MV-4-11 (cell line): ENCODE data around the gene FBXL4.

Experiments used
- DNase-seq: peaks from one replicate; lab custom pipeline; 2025; lab: John Stamatoyannopoulos, UW

FBXL4 gene

DNA sequence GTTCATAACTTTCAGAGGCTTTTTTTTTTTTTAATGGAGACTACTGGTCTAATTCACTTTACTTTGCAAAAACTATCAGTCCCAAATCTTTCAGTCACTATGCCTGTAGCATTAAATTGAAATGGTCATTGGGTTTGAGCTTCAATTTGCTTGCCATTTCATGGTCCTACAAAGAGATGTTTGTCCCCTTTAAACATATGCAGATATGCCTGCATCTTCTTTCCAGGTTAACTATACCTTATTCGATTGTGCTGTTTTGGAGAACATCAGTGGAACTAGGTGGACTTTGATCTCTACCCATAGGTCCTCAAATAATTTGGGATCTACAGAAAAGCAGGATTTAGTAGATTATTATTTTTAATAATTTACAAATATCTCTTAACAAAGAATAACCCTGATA lies 108.8 kb downstream of the FBXL4 start:
- DNase-seq, result no peak

DNA sequence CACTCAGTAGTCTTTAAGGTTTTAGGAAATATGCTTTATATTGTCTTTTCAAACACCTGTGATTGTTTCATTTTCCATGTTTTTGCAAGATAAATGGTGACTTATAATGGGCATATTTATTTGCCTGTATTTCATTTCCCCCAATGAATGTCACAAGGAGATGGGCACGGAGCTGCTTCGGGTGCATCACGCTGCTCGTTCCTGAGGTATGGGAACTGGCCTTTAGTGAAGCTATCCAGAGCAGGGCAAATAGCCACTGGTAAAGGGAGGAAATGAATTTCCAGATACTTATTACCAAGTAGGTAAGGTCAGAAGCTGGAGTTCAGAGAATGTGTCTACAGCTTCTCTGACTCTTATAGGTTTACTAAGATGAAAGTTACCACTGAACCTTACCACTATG lies 109.7 kb downstream of the FBXL4 start:
- DNase-seq, result no peak

DNA sequence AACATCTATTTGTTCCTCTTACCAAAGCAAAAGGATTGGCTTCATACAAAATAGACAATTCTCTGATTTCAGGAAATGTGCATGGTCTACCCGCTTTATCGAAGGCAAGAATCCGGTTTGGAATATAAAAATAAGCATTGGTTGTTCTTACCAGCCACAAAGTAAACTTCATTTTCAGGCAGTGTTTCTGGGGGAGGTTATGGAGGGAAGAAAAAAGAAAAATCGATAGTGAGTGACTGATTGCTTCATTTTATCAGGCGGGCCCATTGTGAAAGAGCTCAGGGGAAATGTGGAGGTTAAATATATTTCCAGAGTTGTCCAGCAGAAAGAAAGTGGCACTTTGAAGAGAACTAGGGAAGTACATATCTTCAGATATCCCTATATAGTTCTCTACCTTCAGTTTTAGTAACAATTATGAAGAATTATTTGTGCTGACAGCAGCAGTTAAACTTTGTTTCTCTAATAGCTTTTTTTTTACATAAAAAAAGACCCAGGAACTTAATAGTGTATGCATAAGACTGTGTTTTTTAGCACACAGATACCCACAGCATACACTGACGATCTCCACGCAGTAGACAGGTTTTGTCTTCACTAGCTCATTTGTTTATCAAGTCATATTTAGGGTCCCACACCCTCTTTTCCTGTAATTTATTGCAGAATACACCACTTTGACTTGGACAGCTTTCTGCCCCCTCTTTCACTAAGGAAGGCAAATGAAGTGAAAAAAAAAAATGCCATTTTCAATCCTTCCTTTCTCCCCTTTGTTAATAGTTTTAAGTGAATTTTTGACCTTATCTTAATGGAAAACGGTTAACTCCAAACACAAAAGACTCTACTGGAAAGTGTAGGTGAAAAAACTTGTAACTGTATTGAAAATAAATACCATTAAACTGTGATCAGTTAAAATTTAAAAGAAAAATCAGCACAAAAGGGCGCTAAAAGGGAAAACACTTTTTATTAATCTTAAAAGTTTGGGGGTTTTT lies 110.5 kb downstream of the FBXL4 start:
- DNase-seq, result no peak

DNA sequence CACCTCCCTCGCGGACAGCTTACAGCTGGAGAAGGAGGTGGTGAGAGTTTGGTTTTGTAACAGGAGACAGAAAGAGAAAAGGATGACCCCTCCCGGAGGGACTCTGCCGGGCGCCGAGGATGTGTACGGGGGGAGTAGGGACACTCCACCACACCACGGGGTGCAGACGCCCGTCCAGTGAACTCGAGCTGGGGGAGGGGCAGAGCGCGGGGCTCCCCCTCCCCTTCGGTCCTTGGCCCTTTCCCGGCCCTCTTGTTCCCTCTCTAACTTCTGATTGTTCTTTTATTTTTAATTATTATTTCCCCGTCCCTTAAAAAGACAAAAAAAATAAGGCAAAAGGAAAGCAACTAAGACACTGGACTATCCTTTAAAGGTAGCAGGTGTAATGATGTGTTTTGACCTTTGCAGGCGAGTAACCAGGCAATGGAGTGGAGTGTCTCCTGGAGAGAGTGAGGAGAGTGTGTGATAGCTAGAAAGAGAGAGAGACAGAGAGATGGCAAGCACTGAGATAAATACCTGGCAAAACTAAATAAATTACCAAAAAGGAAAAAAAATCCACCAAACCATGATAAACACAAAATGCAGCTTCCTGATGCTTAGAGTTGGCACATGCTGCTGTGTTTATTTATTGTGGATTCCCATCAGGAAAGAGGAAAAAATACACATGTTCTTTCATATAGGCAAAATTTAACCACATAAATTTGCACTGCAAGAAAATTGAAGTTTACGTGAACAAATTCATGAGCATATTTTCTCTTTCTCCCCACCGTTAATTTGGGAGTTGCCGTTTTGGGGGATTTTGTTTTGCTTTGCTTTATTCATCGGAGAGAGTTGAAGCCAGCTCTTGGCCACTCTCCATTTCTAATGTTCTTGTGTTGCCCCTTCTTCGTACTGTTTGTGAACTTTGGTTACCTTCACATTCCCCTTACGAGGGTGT lies 111.5 kb downstream of the FBXL4 start:
- no peak for DNase-seq

DNA sequence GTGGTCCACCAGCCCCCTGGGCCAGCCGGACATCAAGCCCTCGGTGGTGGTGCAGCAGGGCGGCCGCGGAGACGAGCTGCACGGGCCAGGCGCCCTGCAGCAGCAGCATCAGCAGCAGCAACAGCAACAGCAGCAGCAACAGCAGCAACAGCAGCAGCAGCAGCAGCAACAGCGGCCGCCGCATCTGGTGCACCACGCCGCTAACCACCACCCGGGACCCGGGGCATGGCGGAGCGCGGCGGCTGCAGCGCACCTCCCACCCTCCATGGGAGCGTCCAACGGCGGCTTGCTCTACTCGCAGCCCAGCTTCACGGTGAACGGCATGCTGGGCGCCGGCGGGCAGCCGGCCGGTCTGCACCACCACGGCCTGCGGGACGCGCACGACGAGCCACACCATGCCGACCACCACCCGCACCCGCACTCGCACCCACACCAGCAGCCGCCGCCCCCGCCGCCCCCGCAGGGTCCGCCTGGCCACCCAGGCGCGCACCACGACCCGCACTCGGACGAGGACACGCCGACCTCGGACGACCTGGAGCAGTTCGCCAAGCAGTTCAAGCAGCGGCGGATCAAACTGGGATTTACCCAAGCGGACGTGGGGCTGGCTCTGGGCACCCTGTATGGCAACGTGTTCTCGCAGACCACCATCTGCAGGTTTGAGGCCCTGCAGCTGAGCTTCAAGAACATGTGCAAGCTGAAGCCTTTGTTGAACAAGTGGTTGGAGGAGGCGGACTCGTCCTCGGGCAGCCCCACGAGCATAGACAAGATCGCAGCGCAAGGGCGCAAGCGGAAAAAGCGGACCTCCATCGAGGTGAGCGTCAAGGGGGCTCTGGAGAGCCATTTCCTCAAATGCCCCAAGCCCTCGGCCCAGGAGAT lies 112.4 kb downstream of the FBXL4 start:
- no peak for DNase-seq

DNA sequence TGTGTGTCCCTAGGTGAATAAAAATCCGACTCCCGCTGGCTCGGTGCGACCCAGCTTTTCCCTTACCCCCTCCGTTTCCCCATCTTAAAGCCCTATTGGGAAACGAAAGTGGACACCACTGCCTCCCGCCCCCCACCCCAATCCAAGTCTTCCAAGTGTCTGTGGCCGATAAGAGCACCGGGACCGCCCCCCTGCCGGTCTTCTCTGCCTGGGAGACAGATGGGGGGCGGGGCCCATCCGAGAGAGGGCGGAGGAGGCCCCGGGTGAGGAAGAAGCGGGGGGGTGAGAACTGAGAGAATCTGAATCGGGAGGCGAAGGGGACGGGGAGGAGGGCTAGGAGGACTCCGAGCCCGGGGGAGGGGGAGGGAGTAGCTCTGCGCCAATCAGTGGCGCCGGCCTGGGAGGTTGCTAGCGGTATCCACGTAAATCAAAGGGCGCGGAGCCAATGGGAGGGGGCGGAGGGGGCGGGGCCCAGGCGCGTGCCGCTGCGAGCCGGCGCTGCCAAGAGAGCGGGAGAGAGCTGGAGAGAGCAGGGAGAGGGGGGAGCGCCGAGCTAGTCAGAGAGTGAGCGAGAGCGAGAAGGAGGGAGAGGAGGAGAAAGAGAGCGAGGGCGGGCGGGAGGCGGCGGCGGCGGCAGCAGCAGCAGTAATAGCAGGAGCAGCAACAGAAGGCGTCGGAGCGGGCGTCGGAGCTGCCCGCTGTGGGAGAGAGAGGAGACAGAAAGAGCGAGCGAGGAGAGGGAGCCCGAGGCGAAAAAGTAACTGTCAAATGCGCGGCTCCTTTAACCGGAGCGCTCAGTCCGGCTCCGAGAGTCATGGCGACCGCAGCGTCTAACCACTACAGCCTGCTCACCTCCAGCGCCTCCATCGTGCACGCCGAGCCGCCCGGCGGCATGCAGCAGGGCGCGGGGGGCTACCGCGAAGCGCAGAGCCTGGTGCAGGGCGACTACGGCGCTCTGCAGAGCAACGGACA lies 113.4 kb downstream of the FBXL4 start, which contains the start of gene POU3F2:
Gene POU3F2, plus strand, starts transcription at position 515 of the 972 bp plus-strand sequence. Its CDS starts 300 bp downstream, at position 815.
- no peak for DNase-seq

DNA sequence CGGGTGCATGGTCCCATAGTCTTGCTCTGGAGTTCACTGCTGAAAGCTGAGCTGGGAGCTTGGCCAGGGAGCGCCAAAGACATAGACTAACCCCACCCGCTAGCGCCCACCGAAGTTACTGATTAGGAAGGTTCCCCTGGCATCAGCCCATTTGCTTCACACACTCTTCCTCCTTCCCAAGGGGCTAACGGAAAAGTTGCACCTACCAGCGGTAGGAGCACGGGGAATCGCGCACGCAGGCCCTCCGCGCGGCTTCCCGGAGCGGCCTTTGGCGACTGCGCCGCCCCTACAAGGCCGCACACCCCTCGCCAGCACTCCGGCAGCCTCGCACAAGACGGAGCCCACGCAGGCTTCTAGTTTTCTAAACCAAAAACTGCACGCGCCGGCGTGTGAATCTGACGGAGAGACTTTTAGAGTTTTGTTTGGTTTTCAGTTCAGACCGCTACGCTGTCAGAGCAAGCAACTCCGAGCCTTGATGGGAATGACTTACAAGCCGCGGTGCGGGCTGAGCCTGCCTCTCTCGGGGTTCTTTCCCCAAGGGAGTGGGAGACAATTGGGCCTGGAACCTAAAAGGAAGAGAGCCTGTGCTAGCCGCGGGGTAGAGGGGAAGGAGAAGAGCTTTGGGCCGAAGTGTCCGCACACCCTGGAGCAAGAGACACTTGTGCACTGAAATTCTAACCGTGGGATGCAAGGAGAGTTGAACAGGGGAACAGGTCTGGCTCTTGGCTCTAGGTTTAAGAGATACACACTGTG lies 114.3 kb downstream of the FBXL4 start:
- no peak for DNase-seq

DNA sequence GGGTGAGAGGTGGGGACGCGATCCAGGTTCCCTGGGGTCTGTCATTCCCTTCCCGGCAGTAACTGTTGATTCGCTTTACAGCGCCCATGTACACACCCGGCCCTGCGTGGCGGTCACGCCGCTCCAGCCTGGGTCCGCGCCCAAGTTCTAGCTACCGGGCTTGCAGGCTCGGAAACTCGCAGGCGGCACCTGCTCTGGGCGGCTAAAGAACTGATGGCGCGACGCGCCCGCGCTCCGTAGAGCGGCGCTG lies 114.8 kb downstream of the FBXL4 start:
- DNase-seq, result no peak

DNA sequence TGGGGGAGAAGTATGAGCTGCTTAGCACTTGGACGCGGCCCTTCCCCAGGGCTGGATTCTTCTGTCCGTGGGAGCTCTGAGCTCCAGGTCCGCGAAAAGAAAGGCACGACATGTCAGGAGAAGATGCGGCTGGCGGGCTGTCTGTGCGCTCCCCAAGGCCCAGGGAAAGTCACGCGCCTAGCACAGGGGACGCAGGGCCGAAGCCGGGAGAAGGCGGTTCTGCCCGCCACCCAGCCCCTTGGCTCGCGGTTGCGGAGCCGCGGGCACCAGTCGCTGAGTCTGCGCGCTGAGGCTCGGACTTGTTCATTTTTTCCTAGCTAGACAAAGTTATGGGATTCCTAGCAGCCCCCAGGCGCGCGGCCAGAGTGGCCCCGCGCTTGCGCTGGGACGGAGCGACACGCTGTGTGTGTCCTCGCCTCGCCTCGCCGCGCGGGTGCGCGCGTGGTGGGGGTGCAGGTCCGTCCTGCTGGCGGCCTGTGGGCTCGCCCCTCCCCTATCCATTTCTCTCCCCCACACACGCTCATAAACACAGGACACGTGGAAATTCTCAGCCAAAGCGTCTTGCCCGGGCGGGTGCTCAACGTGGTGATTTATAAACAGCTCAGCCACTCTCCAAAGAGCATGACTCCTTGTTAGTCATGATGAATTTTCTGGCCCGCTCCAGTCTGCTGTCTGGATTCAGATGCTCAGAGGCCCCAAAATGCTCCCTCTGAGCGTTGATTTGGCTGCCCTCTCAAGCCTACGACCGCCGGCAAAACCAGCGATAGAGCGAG lies 115.3 kb downstream of the FBXL4 start:
- no peak for DNase-seq

DNA sequence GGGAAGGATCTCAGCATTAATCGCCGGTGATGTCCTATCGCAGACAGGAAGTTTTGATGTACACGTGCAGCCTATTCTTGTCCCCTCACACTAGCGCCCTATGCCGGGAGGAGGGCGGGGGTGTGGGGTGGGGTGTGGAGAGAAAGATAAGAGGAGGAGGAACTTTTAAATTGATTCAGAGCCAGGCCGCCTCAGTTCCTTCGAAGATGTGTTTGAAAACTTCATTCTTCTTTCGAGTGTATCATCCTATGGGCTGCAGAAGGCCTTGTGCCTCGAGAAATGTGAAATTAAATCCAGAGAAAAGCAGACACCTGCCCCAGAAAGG lies 115.8 kb downstream of the FBXL4 start:
- no peak for DNase-seq

DNA sequence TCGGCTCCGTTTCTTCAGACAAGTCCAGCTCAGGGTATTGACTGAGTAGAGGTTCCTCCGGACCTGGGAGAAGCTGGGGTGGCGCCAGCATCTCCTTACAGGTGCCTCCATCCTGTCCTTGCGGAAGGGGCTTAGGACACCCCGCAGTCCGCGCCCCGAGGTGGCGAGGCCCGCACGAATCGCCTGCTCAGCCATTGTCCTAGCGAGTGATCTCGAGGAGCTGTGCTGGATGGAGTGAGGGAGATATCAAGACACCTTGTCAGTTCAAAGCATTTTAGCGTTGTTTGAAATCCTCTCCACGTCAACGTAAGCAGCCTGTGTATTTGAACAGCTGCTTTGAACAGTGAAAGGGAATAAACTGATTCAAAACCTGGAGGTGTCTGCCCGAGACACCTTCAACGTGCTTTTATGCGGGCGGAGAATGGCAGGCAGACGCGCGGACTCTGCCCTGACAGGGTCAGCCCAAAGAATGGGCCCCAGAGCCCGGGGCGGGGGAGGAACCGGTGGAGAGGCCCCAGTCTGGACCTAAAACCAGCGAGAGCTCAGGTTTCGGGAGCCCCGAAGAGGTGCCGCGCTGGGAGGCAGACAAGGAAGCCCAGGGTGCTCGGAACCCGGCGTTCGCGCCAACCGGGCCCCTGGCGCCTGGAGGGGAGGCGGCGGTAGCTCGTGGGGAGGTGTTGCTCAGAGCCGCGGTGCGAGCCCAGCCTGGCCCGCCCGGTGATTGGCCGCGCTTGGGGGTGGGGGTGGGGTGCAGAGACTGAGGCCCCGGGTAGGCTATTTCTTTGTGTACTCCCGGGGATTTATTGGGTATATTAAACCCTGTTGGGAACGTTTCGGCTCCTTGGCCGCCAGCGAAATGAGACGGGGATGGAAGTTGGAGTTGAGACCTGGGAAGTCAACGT lies 116.4 kb downstream of the FBXL4 start:
- DNase-seq, result no peak

DNA sequence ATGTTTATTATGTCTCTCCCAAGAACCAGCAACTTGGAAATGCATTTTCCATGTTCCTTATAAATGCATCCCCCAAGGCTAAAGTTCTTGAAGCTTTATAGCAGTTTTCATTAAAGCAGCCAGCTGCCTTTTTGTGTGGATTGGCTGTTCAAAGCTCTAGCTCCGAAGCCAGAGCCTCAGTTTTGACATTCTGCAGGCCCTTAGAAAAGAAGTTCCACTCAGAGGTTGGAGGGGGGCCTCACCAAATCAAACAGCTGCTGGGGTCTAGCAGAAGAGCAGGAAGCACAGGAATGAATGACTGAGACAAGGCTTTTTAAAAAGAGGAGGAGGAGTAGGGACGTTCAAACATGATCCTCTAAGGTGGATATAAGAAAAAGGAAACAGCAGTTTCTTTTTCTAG lies 117.6 kb downstream of the FBXL4 start:
- DNase-seq, result no peak

DNA sequence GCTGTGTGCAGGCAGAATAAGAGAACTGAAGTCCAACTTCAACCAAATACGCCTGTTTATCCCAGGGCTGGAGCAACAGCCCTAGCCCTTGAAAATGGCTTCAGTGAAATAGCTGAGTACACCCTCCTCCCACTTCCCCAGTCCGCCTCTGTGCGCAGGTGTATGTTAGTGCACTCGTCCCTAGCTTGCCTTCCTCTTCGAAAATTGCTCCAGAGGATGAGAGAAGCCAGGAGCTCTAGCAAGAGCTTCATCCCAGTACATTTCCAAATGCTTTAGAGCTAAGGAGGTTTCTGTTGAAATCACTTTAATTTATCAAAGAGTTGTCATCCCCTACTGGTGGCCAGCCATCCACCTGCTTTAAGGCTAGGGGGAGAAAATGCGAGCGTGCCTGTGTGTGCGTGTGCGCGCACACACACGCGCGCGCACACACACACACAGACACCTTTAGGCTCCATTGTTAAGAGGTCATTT lies 118.8 kb downstream of the FBXL4 start:
- DNase-seq, result no peak

DNA sequence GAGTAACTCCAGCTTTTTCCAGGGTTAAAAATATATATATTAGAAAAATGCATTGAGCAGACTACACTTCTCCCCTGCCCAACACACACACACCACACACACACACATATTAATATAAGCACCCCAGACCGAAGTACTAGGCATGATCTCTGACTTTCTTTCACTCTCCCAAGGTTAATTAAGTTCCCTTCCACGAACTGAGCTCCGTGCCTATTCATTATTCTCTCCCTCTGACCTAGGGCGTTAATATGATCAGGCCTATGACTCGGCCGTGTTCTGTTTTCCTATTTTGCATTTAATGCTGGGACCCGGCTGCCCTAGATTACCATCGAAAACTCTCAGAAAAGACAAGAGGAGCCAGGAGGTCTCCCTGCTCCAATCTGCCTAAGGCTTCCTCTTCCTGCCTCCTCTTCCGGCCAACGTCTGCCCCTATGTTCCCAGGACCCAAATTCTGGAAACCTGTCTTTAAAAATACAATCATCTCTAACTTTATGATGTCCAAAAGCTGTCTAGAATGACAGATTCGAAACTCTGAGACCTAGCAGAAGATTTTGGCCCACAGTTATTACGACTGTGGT lies 119.4 kb downstream of the FBXL4 start:
- no peak for DNase-seq

DNA sequence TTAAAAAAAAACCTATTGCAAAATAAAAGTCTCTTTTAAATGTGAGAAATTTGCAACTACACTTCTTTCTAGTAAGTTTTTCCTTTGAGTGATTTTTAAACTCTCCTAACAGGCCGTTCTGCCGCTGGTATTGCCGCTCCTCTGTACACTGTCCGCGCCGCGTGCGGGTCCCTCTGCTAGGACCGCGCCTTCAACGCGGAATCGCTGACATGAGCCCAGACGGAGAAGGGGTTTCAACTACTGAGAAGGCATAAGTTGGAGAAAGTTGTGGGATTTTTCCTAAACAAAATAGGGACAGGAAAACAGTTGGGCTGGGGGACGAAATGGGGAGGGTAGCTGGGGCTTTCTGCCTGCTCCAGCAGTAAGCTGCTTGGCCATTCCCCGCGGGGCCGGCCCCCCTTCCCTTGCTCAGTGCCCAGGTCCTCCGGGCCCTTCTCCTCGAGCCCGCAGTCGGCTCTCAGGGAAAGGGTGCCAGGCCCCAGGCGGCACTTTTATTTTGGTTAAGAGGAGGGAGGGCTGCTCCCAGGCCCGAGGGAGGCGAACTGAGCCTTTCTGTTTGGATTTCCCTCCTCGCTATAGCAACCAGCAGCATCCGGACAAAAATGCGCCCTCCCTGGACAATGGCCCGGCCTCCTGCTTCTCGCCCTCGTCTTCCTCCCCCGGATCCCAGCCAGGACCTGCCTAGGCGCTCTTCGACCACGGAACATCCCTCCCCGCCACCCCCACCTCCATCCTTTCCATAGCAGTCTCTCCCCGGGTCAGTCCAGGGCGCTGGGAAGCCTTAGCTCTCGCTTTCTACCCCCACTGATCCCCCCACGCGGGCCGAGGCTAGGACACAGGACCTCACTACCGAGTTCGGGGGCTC lies 120.2 kb downstream of the FBXL4 start:
- DNase-seq, result no peak

DNA sequence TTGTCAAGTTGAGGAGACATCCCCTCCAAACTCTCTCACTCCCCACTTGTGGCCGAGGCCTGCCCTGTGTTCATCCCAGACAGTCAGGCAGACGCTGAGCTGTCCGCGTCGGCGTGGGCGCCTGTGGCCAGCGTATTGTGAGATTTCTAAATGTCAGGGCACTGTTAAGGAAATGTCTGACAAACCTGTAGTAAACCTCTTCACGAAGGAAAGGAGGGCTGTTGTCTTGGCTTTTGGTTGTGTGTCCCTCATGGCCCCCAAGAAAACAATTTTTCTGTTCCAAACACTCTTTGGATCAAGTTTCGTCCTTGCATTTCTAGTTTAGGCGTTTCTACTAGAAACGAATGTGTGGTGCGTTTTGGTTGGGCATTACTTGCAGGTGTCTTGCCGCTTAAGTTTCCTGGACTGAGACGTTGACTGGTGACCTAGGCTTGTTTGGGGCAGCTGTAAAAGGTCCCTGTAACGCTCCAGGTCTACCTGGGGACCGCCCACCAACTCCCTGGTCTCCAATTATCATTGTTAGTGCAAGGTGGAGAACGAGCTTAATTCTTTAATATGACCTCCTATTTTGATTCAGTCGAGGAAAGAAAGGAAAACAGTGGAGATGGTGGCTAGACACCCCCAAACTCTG lies 122.0 kb downstream of the FBXL4 start:
- no peak for DNase-seq
